Measurements from ENCODE around the gene NAA10. TPM values are rescaled to one million over a fixed set of nuclear protein-coding genes. Genes with fewer than 3 reads are reported as not detected.

NAA10 gene
- total RNA-seq, 1 experiment from 2014 or later: 107 TPM

- ChIA-PET CTCF (interaction anchor here (1.0 to 7.3 kb wide), 5 partner anchors 9 to 60 kb away, joined by 3 to 116 read pairs (median 3); partner anchors contain the start of gene ARHGAP4), POLR2A (interaction anchor here (0.6 to 1.4 kb wide), 3 partner anchors 9 to 19 kb away, joined by 4 to 8 read pairs (median 4); no protein-coding TSS in a partner anchor)
- no peak for DNase-seq (ENCODE audit: low spot score)
- Mint-ChIP-seq H3K4me1 (peaks cover 24% of the 10 kb centered on the region), H3K9me3 (no peaks in the 10 kb centered on the region), H3K27me3 (ENCODE audit: low read depth) (no peaks in the 10 kb centered on the region), H3K27ac (no peak overlapping the region), H3K36me3 (no peaks in the 10 kb centered on the region), H3K4me3 (no peak overlapping the region)
- TF ChIP-seq ATF3 (CRISPR knock-in tag; conservative IDR thresholded peaks at IDR 0.05) (no peak), NR2C2 (CRISPR knock-in tag; IDR thresholded peaks at IDR 0.05) (no peak), NFE2L1 (CRISPR knock-in tag; IDR thresholded peaks at IDR 0.05) (no peak), HMGA2 (CRISPR knock-in tag; IDR thresholded peaks at IDR 0.05) (no peak), STAT6 (CRISPR knock-in tag; conservative IDR thresholded peaks at IDR 0.05; ENCODE audit: low read depth) (no peak), NR3C1 (CRISPR knock-in tag; conservative IDR thresholded peaks at IDR 0.05; ENCODE audit: low read depth) (no peak), OVOL2 (CRISPR knock-in tag; IDR thresholded peaks at IDR 0.05; ENCODE audit: borderline replicate concordance) (no peak), ZNF532 (CRISPR knock-in tag; IDR thresholded peaks at IDR 0.05; ENCODE audit: borderline replicate concordance) (no peak), TEAD4 (CRISPR knock-in tag; IDR thresholded peaks at IDR 0.05) (no peak), MXD4 (CRISPR knock-in tag; IDR thresholded peaks at IDR 0.05; ENCODE audit: borderline replicate concordance) (no peak), RORB (CRISPR knock-in tag; IDR thresholded peaks at IDR 0.05) (no peak), ETV6 (CRISPR knock-in tag; IDR thresholded peaks at IDR 0.05) (no peak), JUN (CRISPR knock-in tag; IDR thresholded peaks at IDR 0.05) (no peak), SMAD3 (CRISPR knock-in tag; IDR thresholded peaks at IDR 0.05; ENCODE audit: borderline replicate concordance) (no peak), IRF2 (CRISPR knock-in tag; IDR thresholded peaks at IDR 0.05; ENCODE audit: borderline replicate concordance, low read depth) (no peak), ARID4B (CRISPR knock-in tag; IDR thresholded peaks at IDR 0.05; ENCODE audit: borderline replicate concordance) (no peak), FOXP4 (CRISPR knock-in tag; IDR thresholded peaks at IDR 0.05) (no peak)
- no peak for ATAC-seq
Observed at GRCh38 chrX:153944800-153945150, 9.9 kb upstream of the NAA10 start.
